ENCODE results near the gene ALDH1A1. TPM values are rescaled to one million over a fixed set of nuclear protein-coding genes. Genes with fewer than 3 reads are reported as not detected.

Gene ALDH1A1
- total and polyA plus RNA-seq, 2 of the 8 experiments (the other 6 are each of a cell fraction or from before 2014, with no cell fraction given): 0.50 to 0.82 TPM

- Histone ChIP-seq H3K23me2 (ENCODE audit: low read depth, low read length) (no peaks in the 10 kb centered on the region), H3K36me3 (ENCODE audit: control insufficient read depth in 2 of 4, insufficient read depth in 4 of 4, low read length in 3 of 4) (no peaks in the 10 kb centered on the region), H3K56ac (replicated peaks; ENCODE audit: insufficient read length, low read depth, low read length) (no peak overlapping the region), H3K79me2 (ENCODE audit: control insufficient read depth in 1 of 2, insufficient read depth in 2 of 2, low read length in 2 of 2) (no peaks in the 10 kb centered on the region), H3K27ac (ENCODE audit: low read depth, low read length) (no peak overlapping the region), H4K5ac (ENCODE audit: insufficient read length, low read depth, low read length) (no peak overlapping the region), H2BK5ac (ENCODE audit: low read depth, low read length) (no peak overlapping the region), H3K27me3 (replicated peaks in 1 of 4; ENCODE audit: control insufficient read depth in 3 of 4, extremely low read depth in 1 of 4, insufficient read depth in 3 of 4, low read length in 3 of 4) (no peaks in the 10 kb centered on the region), H2BK20ac (ENCODE audit: low read length) (no peak overlapping the region), H2AFZ (ENCODE audit: low read length) (peak overlapping the region; percentile 43; the same call in 1 of the 2 replicates), H3K4me2 (ENCODE audit: insufficient read depth in 1 of 2, low read depth in 2 of 2, low read length in 2 of 2) (no peak overlapping the region), H3K23ac (ENCODE audit: insufficient read length) (no peak overlapping the region), H3K9me3 (ENCODE audit: insufficient read depth in 2 of 2, low read depth in 1 of 2, low read length in 1 of 2) (no peaks in the 10 kb centered on the region), H2BK12ac (ENCODE audit: low read depth, low read length) (no peak overlapping the region), H3K4me3 (ENCODE audit: extremely low read depth in 1 of 4, insufficient read depth in 2 of 4, low read depth in 3 of 4, low read length in 4 of 4) (no peak overlapping the region), H3K79me1 (ENCODE audit: low read depth, low read length) (no peaks in the 10 kb centered on the region), H3K4me1 (replicated peaks in 1 of 4; ENCODE audit: control insufficient read depth in 3 of 4, insufficient read depth in 4 of 4, low read length in 3 of 4) (no peaks in the 10 kb centered on the region), H2BK120ac (replicated peaks; ENCODE audit: low read depth, low read length) (no peak overlapping the region), H3K14ac (ENCODE audit: insufficient read length) (no peak overlapping the region), H4K91ac (replicated peaks; ENCODE audit: insufficient read length, low read length) (no peak overlapping the region), H2BK15ac (ENCODE audit: low read length) (no peak overlapping the region), H4K8ac (ENCODE audit: extremely low read depth, insufficient read depth, low read length) (no peak overlapping the region), H3K9ac (replicated peaks in 1 of 4; ENCODE audit: extremely low read depth in 1 of 4, low read depth in 3 of 4, low read length in 3 of 4) (no peak overlapping the region), H4K20me1 (replicated peaks in 1 of 2; ENCODE audit: control insufficient read depth in 1 of 2, insufficient read depth in 2 of 2, low read length in 2 of 2) (no peaks in the 10 kb centered on the region), H3K18ac (ENCODE audit: extremely low read depth, low read length) (no peak overlapping the region), H3K4ac (replicated peaks; ENCODE audit: insufficient read length, low read depth, low read length) (no peak overlapping the region), H2AK5ac (ENCODE audit: low read depth, low read length) (no peak overlapping the region)
- CTCF ChIA-PET (ENCODE audit: partially characterized antibody): interaction anchor here (0.6 to 5.2 kb wide), 19 partner anchors 10 to 826 kb away, joined by 3 to 32 read pairs (median 4); partner anchors contain the start of gene ALDH1A1
- FAIRE-seq (peak; percentile 62), DNase-seq (ENCODE audit: low read depth in 1 of 2, low spot score in 2 of 2) (peak in 1 of 2 experiments; percentile 50)
- WGBS, 2 experiments (ENCODE audit: extremely low coverage in 1 of 2, insufficient coverage in 1 of 2, insufficient read length in 1 of 2, insufficient replicate concordance in 2 of 2, low coverage in 1 of 2, low lambda C conversion rate in 2 of 2, missing lambda C conversion rate in 1 of 2): 70% methylated on average over 10 of the region's 10 CpGs; no CpG with 5 or more reads in 1 of the 2 experiments
- POLR2A ChIA-PET (ENCODE audit: partially characterized antibody): no interaction called here
- peak; percentile 24 to 45; a peak in 3 of 4 replicates for TF ChIP-seq RAD21 (IDR thresholded peaks at IDR 0.05 in 1 of 2, conservative IDR thresholded peaks at IDR 0.05 in 1 of 2; ENCODE audit: low read depth in 2 of 2, low read length in 2 of 2)
- no peak for TF ChIP-seq NANOG (IDR thresholded peaks at IDR 0.05; ENCODE audit: insufficient read depth, low read depth, low read length, poor library complexity, severe bottlenecking)
- TF ChIP-seq RFX5 (IDR thresholded peaks at IDR 0.05; ENCODE audit: borderline replicate concordance, low read depth, low read length): no peak
- TF ChIP-seq CTCF (IDR thresholded peaks at IDR 0.05; ENCODE audit: control extremely low read depth in 1 of 3, insufficient read depth in 1 of 3, low read depth in 1 of 3, low read length in 3 of 3): peak; percentile 21 to 45 (median 22); a peak in 3 of 4 replicates
Measured at GRCh38 chr9:72930828-72931227, 22.0 kb downstream of the ALDH1A1 start.

Data from H1 (cell line).